HepG2 (cell line): Measurements from ENCODE around the gene SMAD7. TPM values are rescaled to one million over a fixed set of nuclear protein-coding genes. Genes with fewer than 3 reads are reported as not detected.

ENCODE experiments used
- ATRX ChIP-seq: sonication (generic); formaldehyde crosslinking; IDR thresholded peaks from 2 replicates; pipeline ENCODE4 v1.4.0; 2020; ENCODE audit warnings: missing genetic modification reagents, borderline replicate concordance
- BHLHE40 ChIP-seq: IDR thresholded peaks from 2 replicates; pipeline ENCODE4 v1.6.1; 2011; ENCODE audit warnings: low read length, improper control_type of control experiment
- HOXA3 ChIP-seq: sonication (generic); formaldehyde crosslinking; IDR thresholded peaks from 2 replicates; pipeline ENCODE4 v1.5.0; 2020; ENCODE audit warnings: missing genetic modification reagents
- MYC ChIP-seq: sonication (generic); formaldehyde crosslinking; IDR thresholded peaks from 2 replicates; pipeline ENCODE4 v1.9.0; 2021; ENCODE audit warnings: missing genetic modification reagents, borderline replicate concordance
- NR2C2 ChIP-seq: sonication (generic); formaldehyde crosslinking; IDR thresholded peaks from 2 replicates; pipeline ENCODE4 v1.4.0; 2020; ENCODE audit warnings: missing genetic modification reagents, mild to moderate bottlenecking, moderate library complexity, borderline replicate concordance
- SOX13 ChIP-seq, 3 experiments: fragments of 450-650 bp in 1 of 3; sonication (generic) in 1 of 3; formaldehyde crosslinking in 1 of 3; IDR thresholded peaks in 2 of 3; conservative IDR thresholded peaks in 1 of 3; 2 replicates each; pipeline versions ENCODE4 v1.5.0 to v1.6.1; 2016 to 2020; ENCODE audit warnings: antibody characterized with exemption in 1 of 3, mild to moderate bottlenecking in 1 of 3, missing compliant biosample characterization in 1 of 3, missing genetic modification reagents in 1 of 3, moderate library complexity in 1 of 3
- SPEN ChIP-seq: sonication (generic); formaldehyde crosslinking; IDR thresholded peaks from 2 replicates; pipeline ENCODE4 v1.5.1; 2020; ENCODE audit warnings: low read depth, mild to moderate bottlenecking, missing genetic modification reagents
- ZBTB42 ChIP-seq: sonication (generic); formaldehyde crosslinking; IDR thresholded peaks from 2 replicates; pipeline ENCODE4 v1.5.0; 2020; ENCODE audit warnings: mild to moderate bottlenecking, missing genetic modification reagents
- ZNF615 ChIP-seq: sonication (generic); formaldehyde crosslinking; IDR thresholded peaks from 2 replicates; pipeline ENCODE4 v1.5.0; 2020; ENCODE audit warnings: mild to moderate bottlenecking, missing genetic modification reagents, borderline replicate concordance
- ZNF616 ChIP-seq: sonication (generic); formaldehyde crosslinking; IDR thresholded peaks from 2 replicates; pipeline ENCODE4 v1.5.0; 2020; ENCODE audit warnings: low read depth, mild to moderate bottlenecking, missing genetic modification reagents
- ZNF776 ChIP-seq: sonication (generic); formaldehyde crosslinking; IDR thresholded peaks from 2 replicates; pipeline ENCODE4 v1.4.0; 2020; ENCODE audit warnings: mild to moderate bottlenecking, missing genetic modification reagents
- ZSCAN20 ChIP-seq: sonication (generic); formaldehyde crosslinking; IDR thresholded peaks from 2 replicates; pipeline ENCODE4 v1.4.0; 2020; ENCODE audit warnings: missing genetic modification reagents, mild to moderate bottlenecking, borderline replicate concordance
- polyA plus RNA-seq, 8 experiments: library from polyadenylated mRNA; depleted of rRNA in 3 of 8; stranded (reverse) in 7 of 8; unstranded in 1 of 8; fragments of >200 nt; fragmentation: Illumina TruSeq in 4 of 8; extraction: Trizol in 4 of 8; gene quantifications; 2 replicates each; pipeline versions ENCODE4 v1.2.1 to v1.2.3, GENCODE V29; 2011 to 2016; ENCODE audit warnings: low read depth in 4 of 8, missing spikeins in 1 of 8, mixed read lengths in 1 of 8; ENCODE audit not compliant: insufficient read depth in 1 of 8
- total RNA-seq, 5 experiments: library from RNA; depleted of rRNA; stranded (reverse); fragments of >200 nt; fragmentation: Illumina TruSeq; extraction: Trizol; gene quantifications; 2 replicates each; pipeline ENCODE4 v1.2.3, GENCODE V29; 2016; ENCODE audit warnings: low read depth in 1 of 5
- TF ChIP-seq, protein P1 (sequence below): fragments of 450-650 bp; IDR thresholded peaks from 2 replicates; pipeline ENCODE4 v1.6.1; 2017; ENCODE audit warnings: mild to moderate bottlenecking
- TF ChIP-seq, protein P2 (sequence below): sonication (generic); formaldehyde crosslinking; IDR thresholded peaks from 2 replicates; pipeline ENCODE4 v1.8.0; 2022; ENCODE audit warnings: missing genetic modification reagents, mild to moderate bottlenecking, inconsistent platforms, borderline replicate concordance
- TF ChIP-seq, protein P3 (sequence below): IDR thresholded peaks from 2 replicates; pipeline ENCODE4 v1.6.1; 2016; ENCODE audit warnings: low read depth
- TF ChIP-seq, protein P4 (sequence below): sonication (generic); formaldehyde crosslinking; conservative IDR thresholded peaks from 2 replicates; pipeline ENCODE4 v1.5.0; 2020; ENCODE audit warnings: missing genetic modification reagents
- TF ChIP-seq, protein P5 (sequence below): sonication (generic); formaldehyde crosslinking; conservative IDR thresholded peaks from 2 replicates; pipeline ENCODE4 v1.4.0; 2020; ENCODE audit warnings: missing genetic modification reagents
- TF ChIP-seq, protein P6 (sequence below): sonication (generic); formaldehyde crosslinking; IDR thresholded peaks from 2 replicates; pipeline ENCODE4 v1.4.0; 2020; ENCODE audit warnings: mild to moderate bottlenecking, missing genetic modification reagents

Gene SMAD7
- total and polyA plus RNA-seq, 2 of the 13 experiments (the other 11 are each of a cell fraction or from before 2014, with no cell fraction given), result 17.4 to 24.7 TPM

DNA sequence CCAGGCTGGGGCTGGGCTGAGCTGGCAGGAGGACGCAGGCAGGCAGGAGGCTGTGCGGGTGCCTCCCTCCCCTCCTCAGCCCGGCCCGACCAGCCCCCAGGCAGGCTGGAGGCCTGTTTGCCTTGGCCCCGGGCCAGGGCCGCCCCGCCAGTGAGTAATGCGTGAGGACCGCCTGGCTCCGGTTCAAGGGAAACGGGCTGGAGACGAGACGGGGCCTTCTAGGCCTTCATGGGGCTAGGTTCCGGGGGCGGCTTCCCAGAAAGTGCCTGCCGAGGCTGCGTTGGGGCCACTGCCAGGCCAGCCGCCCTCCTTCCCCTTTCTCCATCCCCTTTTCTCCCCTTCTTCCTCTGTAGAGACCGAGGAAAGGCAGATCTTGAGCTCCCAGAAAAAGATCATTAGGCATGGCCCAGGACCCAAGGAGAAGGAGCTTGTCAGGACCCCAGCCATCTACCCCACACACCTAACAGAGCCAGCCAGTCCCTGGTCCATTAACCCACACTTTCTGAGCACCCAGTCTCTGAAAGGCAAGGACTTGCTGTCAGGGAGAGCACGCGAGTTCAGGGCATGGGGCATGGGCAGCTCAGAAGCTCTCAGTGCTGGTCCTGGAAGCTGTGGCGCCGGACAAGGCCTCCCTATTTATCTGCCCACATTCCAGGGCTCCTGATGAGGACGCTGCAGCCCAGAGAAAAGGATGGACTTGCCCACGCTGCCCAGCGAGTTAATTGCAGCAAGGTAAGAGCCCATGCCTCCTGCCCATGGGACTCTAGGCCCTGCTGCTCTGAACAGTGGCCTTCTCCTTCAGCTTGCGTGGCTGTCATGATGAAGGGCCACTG lies 48.5 kb downstream of the SMAD7 start (continued):
- TF ChIP-seq, protein P1, sequence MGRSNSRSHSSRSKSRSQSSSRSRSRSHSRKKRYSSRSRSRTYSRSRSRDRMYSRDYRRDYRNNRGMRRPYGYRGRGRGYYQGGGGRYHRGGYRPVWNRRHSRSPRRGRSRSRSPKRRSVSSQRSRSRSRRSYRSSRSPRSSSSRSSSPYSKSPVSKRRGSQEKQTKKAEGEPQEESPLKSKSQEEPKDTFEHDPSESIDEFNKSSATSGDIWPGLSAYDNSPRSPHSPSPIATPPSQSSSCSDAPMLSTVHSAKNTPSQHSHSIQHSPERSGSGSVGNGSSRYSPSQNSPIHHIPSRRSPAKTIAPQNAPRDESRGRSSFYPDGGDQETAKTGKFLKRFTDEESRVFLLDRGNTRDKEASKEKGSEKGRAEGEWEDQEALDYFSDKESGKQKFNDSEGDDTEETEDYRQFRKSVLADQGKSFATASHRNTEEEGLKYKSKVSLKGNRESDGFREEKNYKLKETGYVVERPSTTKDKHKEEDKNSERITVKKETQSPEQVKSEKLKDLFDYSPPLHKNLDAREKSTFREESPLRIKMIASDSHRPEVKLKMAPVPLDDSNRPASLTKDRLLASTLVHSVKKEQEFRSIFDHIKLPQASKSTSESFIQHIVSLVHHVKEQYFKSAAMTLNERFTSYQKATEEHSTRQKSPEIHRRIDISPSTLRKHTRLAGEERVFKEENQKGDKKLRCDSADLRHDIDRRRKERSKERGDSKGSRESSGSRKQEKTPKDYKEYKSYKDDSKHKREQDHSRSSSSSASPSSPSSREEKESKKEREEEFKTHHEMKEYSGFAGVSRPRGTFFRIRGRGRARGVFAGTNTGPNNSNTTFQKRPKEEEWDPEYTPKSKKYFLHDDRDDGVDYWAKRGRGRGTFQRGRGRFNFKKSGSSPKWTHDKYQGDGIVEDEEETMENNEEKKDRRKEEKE, result no peak
- TF ChIP-seq ATRX (CRISPR knock-in tag) (no peak), ZNF616 (CRISPR knock-in tag) (no peak), HOXA3 (CRISPR knock-in tag) (peak; percentile 77), SPEN (CRISPR knock-in tag) (peak; percentile 93), ZSCAN20 (CRISPR knock-in tag) (0 out of 2 replicates have a peak, but pooled peaks have one; percentile 42), MYC (CRISPR knock-in tag) (peak; percentile 70; the same call in 1 of the 2 replicates), SOX13 (IDR thresholded peaks at IDR 0.05) (no peak), SOX13 (CRISPR knock-in tag; conservative IDR thresholded peaks at IDR 0.05 in 1 of 2, IDR thresholded peaks at IDR 0.05 in 1 of 2) (peak in 1 of 2 experiments; percentile 83; a peak in 2 of 4 replicates), BHLHE40 (peak; percentile 11; the same call in 1 of the 2 replicates), NR2C2 (CRISPR knock-in tag) (no peak), ZNF776 (CRISPR knock-in tag) (no peak), ZNF615 (CRISPR knock-in tag) (0 out of 2 replicates have a peak, but pooled peaks have one; percentile 12), ZBTB42 (CRISPR knock-in tag) (no peak)
- TF ChIP-seq, protein P2, sequence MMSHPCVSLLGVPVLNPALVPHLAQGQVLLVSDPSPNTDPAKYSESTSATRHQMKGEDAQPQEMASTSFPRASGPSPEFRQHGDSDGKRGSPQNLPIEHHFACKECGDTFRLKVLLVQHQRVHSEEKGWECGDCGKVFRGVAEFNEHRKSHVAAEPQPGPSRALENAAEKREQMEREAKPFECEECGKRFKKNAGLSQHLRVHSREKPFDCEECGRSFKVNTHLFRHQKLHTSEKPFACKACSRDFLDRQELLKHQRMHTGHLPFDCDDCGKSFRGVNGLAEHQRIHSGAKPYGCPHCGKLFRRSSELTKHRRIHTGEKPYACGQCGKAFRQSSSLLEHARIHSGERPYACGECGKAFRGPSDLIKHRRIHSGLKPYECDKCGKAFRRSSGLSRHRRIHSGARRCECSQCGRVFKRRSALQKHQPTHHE (CRISPR knock-in tag), result no peak
- TF ChIP-seq, protein P3, sequence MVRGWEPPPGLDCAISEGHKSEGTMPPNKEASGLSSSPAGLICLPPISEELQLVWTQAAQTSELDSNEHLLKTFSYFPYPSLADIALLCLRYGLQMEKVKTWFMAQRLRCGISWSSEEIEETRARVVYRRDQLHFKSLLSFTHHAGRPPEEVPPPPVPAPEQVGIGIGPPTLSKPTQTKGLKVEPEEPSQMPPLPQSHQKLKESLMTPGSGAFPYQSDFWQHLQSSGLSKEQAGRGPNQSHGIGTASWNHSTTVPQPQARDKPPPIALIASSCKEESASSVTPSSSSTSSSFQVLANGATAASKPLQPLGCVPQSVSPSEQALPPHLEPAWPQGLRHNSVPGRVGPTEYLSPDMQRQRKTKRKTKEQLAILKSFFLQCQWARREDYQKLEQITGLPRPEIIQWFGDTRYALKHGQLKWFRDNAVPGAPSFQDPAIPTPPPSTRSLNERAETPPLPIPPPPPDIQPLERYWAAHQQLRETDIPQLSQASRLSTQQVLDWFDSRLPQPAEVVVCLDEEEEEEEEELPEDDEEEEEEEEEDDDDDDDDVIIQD (CRISPR knock-in tag), result peak; percentile 60; the same call in 1 of the 2 replicates
- TF ChIP-seq, protein P4, sequence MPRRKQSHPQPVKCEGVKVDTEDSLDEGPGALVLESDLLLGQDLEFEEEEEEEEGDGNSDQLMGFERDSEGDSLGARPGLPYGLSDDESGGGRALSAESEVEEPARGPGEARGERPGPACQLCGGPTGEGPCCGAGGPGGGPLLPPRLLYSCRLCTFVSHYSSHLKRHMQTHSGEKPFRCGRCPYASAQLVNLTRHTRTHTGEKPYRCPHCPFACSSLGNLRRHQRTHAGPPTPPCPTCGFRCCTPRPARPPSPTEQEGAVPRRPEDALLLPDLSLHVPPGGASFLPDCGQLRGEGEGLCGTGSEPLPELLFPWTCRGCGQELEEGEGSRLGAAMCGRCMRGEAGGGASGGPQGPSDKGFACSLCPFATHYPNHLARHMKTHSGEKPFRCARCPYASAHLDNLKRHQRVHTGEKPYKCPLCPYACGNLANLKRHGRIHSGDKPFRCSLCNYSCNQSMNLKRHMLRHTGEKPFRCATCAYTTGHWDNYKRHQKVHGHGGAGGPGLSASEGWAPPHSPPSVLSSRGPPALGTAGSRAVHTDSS, result no peak
- TF ChIP-seq, protein P5, sequence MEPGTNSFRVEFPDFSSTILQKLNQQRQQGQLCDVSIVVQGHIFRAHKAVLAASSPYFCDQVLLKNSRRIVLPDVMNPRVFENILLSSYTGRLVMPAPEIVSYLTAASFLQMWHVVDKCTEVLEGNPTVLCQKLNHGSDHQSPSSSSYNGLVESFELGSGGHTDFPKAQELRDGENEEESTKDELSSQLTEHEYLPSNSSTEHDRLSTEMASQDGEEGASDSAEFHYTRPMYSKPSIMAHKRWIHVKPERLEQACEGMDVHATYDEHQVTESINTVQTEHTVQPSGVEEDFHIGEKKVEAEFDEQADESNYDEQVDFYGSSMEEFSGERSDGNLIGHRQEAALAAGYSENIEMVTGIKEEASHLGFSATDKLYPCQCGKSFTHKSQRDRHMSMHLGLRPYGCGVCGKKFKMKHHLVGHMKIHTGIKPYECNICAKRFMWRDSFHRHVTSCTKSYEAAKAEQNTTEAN (CRISPR knock-in tag), result no peak; the same call in 1 of the 2 replicates
- TF ChIP-seq, protein P6, sequence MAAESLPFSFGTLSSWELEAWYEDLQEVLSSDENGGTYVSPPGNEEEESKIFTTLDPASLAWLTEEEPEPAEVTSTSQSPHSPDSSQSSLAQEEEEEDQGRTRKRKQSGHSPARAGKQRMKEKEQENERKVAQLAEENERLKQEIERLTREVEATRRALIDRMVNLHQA (CRISPR knock-in tag), result no peak
